Measurements from ENCODE around the gene KCNIP1.

The KCNIP1 gene

GRCh38 chr5:170769898-170770416, 266.1 kb downstream of the KCNIP1 start:
- no peak overlapping the region for H3K27ac ChIP-seq (ENCODE audit: low read length)
- H3K36me3 ChIP-seq (ENCODE audit: control insufficient read depth, low read depth, low read length): no peaks in the 10 kb centered on the region
- H3K27me3 ChIP-seq (ENCODE audit: control insufficient read depth, insufficient read depth, low read length): no peaks in the 10 kb centered on the region
- H3K9me3 ChIP-seq (ENCODE audit: control insufficient read depth, low read depth, low read length): no peaks in the 10 kb centered on the region
- H3K4me3 ChIP-seq (ENCODE audit: low read length): no peak overlapping the region
- no peak overlapping the region for H3K9ac ChIP-seq (ENCODE audit: low read length)
- H3K4me1 ChIP-seq (ENCODE audit: control insufficient read depth, low read depth, low read length): peaks cover 22% of the 10 kb centered on the region

- H3K4me3 ChIP-seq (ENCODE audit: low read length): no peak overlapping the region
- no peak overlapping the region for H3K27ac ChIP-seq (ENCODE audit: low read length)
Observed at GRCh38 chr5:170771496-170771895, 267.7 kb downstream of the KCNIP1 start.

GRCh38 chr5:170773024-170773985, 269.5 kb downstream of the KCNIP1 start:
- Histone ChIP-seq H3K27me3 (ENCODE audit: control insufficient read depth, insufficient read depth, low read length) (no peaks in the 10 kb centered on the region), H3K9ac (ENCODE audit: low read length) (no peak overlapping the region), H3K36me3 (ENCODE audit: control insufficient read depth, low read depth, low read length) (no peaks in the 10 kb centered on the region), H3K27ac (ENCODE audit: low read length) (no peak overlapping the region), H3K9me3 (ENCODE audit: control insufficient read depth, low read depth, low read length) (no peaks in the 10 kb centered on the region), H3K4me1 (ENCODE audit: control insufficient read depth, low read depth, low read length) (peaks cover 14% of the 10 kb centered on the region), H3K4me3 (ENCODE audit: low read length) (no peak overlapping the region)

More at GRCh38 chr5:170771496-170771895, 267.7 kb downstream of the KCNIP1 start:
- Histone ChIP-seq H3K27me3 (ENCODE audit: control insufficient read depth, insufficient read depth, low read length) (no peaks in the 10 kb centered on the region), H3K4me1 (ENCODE audit: control insufficient read depth, low read depth, low read length) (peaks cover 22% of the 10 kb centered on the region), H3K9ac (ENCODE audit: low read length) (no peak overlapping the region), H3K9me3 (ENCODE audit: control insufficient read depth, low read depth, low read length) (no peaks in the 10 kb centered on the region), H3K36me3 (ENCODE audit: control insufficient read depth, low read depth, low read length) (no peaks in the 10 kb centered on the region)

- H3K4me1 ChIP-seq (ENCODE audit: control insufficient read depth, low read depth, low read length): peaks cover 5% of the 10 kb centered on the region
- no peak overlapping the region for H3K9ac ChIP-seq (ENCODE audit: low read length)
- H3K36me3 ChIP-seq (ENCODE audit: control insufficient read depth, low read depth, low read length): no peaks in the 10 kb centered on the region
- no peak overlapping the region for H3K4me3 ChIP-seq (ENCODE audit: low read length)
- no peak overlapping the region for H3K27ac ChIP-seq (ENCODE audit: low read length)
- no peaks in the 10 kb centered on the region for H3K27me3 ChIP-seq (ENCODE audit: control insufficient read depth, insufficient read depth, low read length)
- H3K9me3 ChIP-seq (ENCODE audit: control insufficient read depth, low read depth, low read length): no peaks in the 10 kb centered on the region
Observed at GRCh38 chr5:170774831-170775230, 271.0 kb downstream of the KCNIP1 start.

GRCh38 chr5:170781946-170782345, 278.1 kb downstream of the KCNIP1 start:
- H3K27me3 ChIP-seq (ENCODE audit: control insufficient read depth, insufficient read depth, low read length): no peaks in the 10 kb centered on the region
- H3K4me1 ChIP-seq (ENCODE audit: control insufficient read depth, low read depth, low read length): no peaks in the 10 kb centered on the region
- no peak overlapping the region for H3K9ac ChIP-seq (ENCODE audit: low read length)
- H3K4me3 ChIP-seq (ENCODE audit: low read length): no peak overlapping the region
- no peaks in the 10 kb centered on the region for H3K9me3 ChIP-seq (ENCODE audit: control insufficient read depth, low read depth, low read length)
- no peaks in the 10 kb centered on the region for H3K36me3 ChIP-seq (ENCODE audit: control insufficient read depth, low read depth, low read length)
- H3K27ac ChIP-seq (ENCODE audit: low read length): no peak overlapping the region

GRCh38 chr5:170782438-170782837, 278.6 kb downstream of the KCNIP1 start:
- no peak overlapping the region for H3K9ac ChIP-seq (ENCODE audit: low read length)
- no peaks in the 10 kb centered on the region for H3K9me3 ChIP-seq (ENCODE audit: control insufficient read depth, low read depth, low read length)
- no peaks in the 10 kb centered on the region for H3K27me3 ChIP-seq (ENCODE audit: control insufficient read depth, insufficient read depth, low read length)
- H3K4me1 ChIP-seq (ENCODE audit: control insufficient read depth, low read depth, low read length): no peaks in the 10 kb centered on the region
- no peak overlapping the region for H3K4me3 ChIP-seq (ENCODE audit: low read length)
- no peaks in the 10 kb centered on the region for H3K36me3 ChIP-seq (ENCODE audit: control insufficient read depth, low read depth, low read length)
- H3K27ac ChIP-seq (ENCODE audit: low read length): no peak overlapping the region

- no peaks in the 10 kb centered on the region for H3K27me3 ChIP-seq (ENCODE audit: control insufficient read depth, insufficient read depth, low read length)
- H3K4me1 ChIP-seq (ENCODE audit: control insufficient read depth, low read depth, low read length): no peaks in the 10 kb centered on the region
- no peaks in the 10 kb centered on the region for H3K9me3 ChIP-seq (ENCODE audit: control insufficient read depth, low read depth, low read length)
- no peak within 1 kb of the TSS for H3K9ac ChIP-seq (ENCODE audit: low read length)
- H3K36me3 ChIP-seq (ENCODE audit: control insufficient read depth, low read depth, low read length): no peaks in the 10 kb centered on the region
- H3K4me3 ChIP-seq (ENCODE audit: low read length): no peak within 1 kb of the TSS
- H3K27ac ChIP-seq (ENCODE audit: low read length): no peak within 1 kb of the TSS
Observed at GRCh38 chr5:170783498-170784247, 279.9 kb downstream of the KCNIP1 start, which contains the start of gene GABRP. GABRP (plus strand) TSS chr5:170783725; CDS start chr5:170788616, 4,891 bp downstream.

- Histone ChIP-seq H3K27ac (ENCODE audit: low read length) (no peak overlapping the region), H3K36me3 (ENCODE audit: control insufficient read depth, low read depth, low read length) (no peaks in the 10 kb centered on the region), H3K9ac (ENCODE audit: low read length) (no peak overlapping the region), H3K4me1 (ENCODE audit: control insufficient read depth, low read depth, low read length) (no peaks in the 10 kb centered on the region), H3K27me3 (ENCODE audit: control insufficient read depth, insufficient read depth, low read length) (no peaks in the 10 kb centered on the region), H3K4me3 (ENCODE audit: low read length) (no peak overlapping the region), H3K9me3 (ENCODE audit: control insufficient read depth, low read depth, low read length) (no peaks in the 10 kb centered on the region)
Observed at GRCh38 chr5:170785416-170785815, 281.6 kb downstream of the KCNIP1 start.

Measured in iPS-18a (cell line).